Activated CD8-positive, alpha-beta T cell treated with anti-CD3 and anti-CD28 coated beads, Interleukin-2, amount 10 ng/mL, durations not matched to agents 7 days and 5 days (primary cell): ENCODE results near the gene PTPRK. TPM values are rescaled to one million over a fixed set of nuclear protein-coding genes. Genes with fewer than 3 reads are reported as not detected.

Source experiments
- ATAC-seq: fragments of 150-1000 bp; cut with Tn5 transposase; one replicate; pipeline ENCODE4 v1.10.0; 2021; ENCODE audit warnings: moderate library complexity
- CTCF ChIA-PET: fragments of 350-600 bp; sonication (Branson Sonifier 250); formaldehyde crosslinking; loops from one replicate; lab custom pipeline; 2021; ENCODE audit warnings: antibody characterized with exemption; lab: Charles Lee
- POLR2A ChIA-PET: fragments of 350-600 bp; sonication (Branson Sonifier 250); formaldehyde crosslinking; loops from one replicate; lab custom pipeline; 2021; ENCODE audit warnings: antibody characterized with exemption; lab: Charles Lee
- DNase-seq: peaks from one replicate; pipeline ENCODE4 v3.0.0-alpha.2; 2020
- H3K27ac Mint-ChIP-seq: one replicate; pipeline ENCODE4 v1.8.0; 2021; ENCODE audit warnings: mild to moderate bottlenecking, mixed read lengths
- H3K27me3 Mint-ChIP-seq: one replicate; pipeline ENCODE4 v1.8.0; 2021; ENCODE audit warnings: low read depth, mixed read lengths
- H3K36me3 Mint-ChIP-seq: one replicate; pipeline ENCODE4 v1.8.0; 2021; ENCODE audit warnings: low read depth, mixed read lengths
- H3K4me1 Mint-ChIP-seq: one replicate; pipeline ENCODE4 v1.8.0; 2021; ENCODE audit warnings: low read depth, mixed read lengths
- H3K4me3 Mint-ChIP-seq: one replicate; pipeline ENCODE4 v1.8.0; 2021; ENCODE audit warnings: mild to moderate bottlenecking, mixed read lengths
- H3K9me3 Mint-ChIP-seq: one replicate; pipeline ENCODE4 v1.8.0; 2022; ENCODE audit warnings: mixed read lengths; ENCODE audit not compliant: insufficient read depth
- total RNA-seq, 2 experiments: library from RNA; stranded (reverse); gene quantifications; one replicate each; pipeline ENCODE4 v1.2.3, GENCODE V29; 2021

The PTPRK gene
- total RNA-seq, 2 experiments from 2014 or later, result 3.1 to 3.6 TPM

DNA sequence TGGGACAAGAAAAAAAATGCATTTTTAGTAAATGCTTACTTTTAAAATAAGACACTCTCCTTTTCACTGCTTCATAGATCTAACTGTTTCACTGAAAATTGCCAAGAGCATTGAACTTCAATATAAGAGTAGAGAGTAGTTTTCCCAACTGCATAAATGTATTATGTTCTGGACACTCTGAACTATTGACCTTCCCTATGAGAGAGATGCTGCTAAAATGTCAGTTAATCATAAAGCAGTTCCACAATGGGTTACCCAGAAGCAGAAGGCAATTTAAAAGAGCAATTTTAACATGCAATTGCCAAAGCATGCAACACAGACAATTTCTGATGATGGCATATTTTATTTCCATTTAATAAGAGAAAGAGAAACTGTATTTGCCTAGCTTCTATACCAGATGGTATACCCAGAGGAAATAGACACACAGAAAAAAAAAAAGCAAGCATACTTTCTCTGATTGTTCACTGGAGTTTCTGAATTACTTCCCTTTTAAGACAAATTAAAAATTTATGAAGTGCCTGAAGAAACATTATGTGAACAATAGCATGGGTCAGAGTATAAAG, 340.4 kb downstream of the PTPRK start:
- Mint-ChIP-seq H3K4me3 (no peak overlapping the region), H3K27me3 (no peaks in the 10 kb centered on the region), H3K36me3 (no peaks in the 10 kb centered on the region), H3K27ac (no peak overlapping the region), H3K9me3 (no peaks in the 10 kb centered on the region), H3K4me1 (peaks cover 9% of the 10 kb centered on the region)
- DNase-seq (no peak), ATAC-seq (no peak)
- POLR2A ChIA-PET, result no interaction called here
- CTCF ChIA-PET, result interaction anchor here (0.6 kb wide), 1 partner anchor 156 kb away, joined by 3 read pairs; no protein-coding TSS in a partner anchor

DNA sequence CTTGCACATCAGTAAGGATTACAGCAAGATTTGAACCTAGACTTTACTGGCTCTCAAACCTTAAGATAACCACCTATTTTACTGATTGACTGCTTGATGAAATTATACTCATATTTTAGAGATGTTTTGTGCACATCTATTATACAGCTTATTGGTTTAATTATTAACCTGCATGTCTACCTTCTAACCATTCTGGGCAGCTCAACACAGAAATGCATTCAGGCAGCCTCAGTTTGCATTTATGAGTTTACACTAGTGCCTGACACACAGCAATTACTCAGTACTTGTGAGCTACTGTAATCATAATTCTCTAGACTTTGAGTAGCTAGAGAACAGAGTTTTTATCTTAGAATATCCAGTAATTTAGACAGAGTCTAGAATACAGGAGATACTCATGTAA, 345.7 kb downstream of the PTPRK start:
- CTCF ChIA-PET, result no interaction called here
- Mint-ChIP-seq H3K4me1 (peaks cover 2% of the 10 kb centered on the region), H3K27me3 (no peaks in the 10 kb centered on the region), H3K36me3 (no peaks in the 10 kb centered on the region), H3K9me3 (no peaks in the 10 kb centered on the region), H3K4me3 (no peak overlapping the region), H3K27ac (no peak overlapping the region)
- no peak for ATAC-seq
- no peak for DNase-seq
- POLR2A ChIA-PET, result no interaction called here

DNA sequence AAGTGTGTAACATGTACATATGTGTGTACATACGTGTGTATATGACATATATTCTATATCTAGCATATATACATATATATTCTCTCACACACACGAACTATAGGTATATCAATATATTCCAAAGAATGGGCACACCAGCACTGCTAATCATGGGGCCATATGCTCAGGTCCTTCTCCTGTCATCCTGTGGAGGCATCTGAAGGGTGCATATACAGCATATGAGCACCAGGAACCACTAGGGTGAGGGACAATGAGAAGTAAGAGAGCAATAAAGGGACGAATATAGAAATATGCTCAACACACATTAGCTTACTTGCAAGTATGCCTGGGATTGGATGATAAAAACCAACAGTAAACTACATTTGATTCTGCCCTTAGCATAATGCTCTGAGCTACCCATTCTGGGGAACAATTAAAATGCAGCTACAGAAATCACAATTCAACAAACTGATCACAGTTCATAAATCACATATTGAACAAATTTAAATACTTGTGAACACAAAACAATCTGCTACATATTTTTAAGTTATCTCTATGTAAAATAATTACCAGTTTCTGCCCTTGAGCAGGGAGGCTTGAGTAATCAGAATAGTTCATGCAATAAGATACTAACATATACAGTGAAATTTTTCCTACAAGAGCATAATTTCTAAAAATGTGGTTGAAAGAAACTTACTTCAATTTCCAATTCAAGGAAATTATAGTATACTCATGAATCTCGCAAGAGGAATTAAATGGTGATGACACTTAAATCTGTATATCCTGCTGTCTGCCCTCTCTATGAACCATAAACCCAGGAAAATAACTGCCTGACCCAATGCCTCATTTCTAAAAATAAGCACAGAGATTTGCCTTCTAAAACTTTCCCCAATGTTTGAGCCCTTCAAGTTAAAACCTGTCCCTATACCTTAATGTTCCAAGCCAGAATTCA, 347.4 kb downstream of the PTPRK start:
- POLR2A ChIA-PET, result no interaction called here

DNA sequence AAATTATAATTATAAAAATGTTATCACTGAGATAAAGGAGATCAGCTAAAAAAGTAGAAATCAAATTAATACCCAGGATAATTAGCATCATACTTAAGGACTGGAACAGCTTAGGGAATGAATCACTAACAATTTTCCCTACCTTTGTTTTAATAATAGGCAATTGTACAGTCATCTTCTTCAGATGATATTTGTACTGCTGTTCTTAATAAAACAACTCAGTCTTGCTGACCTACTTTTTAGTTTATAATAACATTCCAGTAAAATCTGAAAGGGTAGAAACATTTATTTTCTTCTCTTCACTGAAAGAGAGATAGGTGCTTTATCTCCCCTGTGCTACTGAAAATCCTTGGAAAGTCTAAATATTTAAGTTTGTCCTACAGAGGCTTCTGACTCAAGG, 348.3 kb downstream of the PTPRK start:
- H3K36me3 Mint-ChIP-seq, result no peaks in the 10 kb centered on the region
- DNase-seq, result no peak
- no peak for ATAC-seq
- H3K27ac Mint-ChIP-seq, result no peak overlapping the region
- no peaks in the 10 kb centered on the region for H3K9me3 Mint-ChIP-seq
- H3K27me3 Mint-ChIP-seq, result no peaks in the 10 kb centered on the region
- no peak overlapping the region for H3K4me3 Mint-ChIP-seq
- H3K4me1 Mint-ChIP-seq, result peaks cover 3% of the 10 kb centered on the region
- CTCF ChIA-PET, result interaction anchor here (1.2 kb wide), 1 partner anchor 136 kb away, joined by 3 read pairs; no protein-coding TSS in a partner anchor
- POLR2A ChIA-PET, result no interaction called here

More for the DNA sequence above, 347.4 kb downstream of the PTPRK start:
- Mint-ChIP-seq H3K36me3 (no peaks in the 10 kb centered on the region), H3K9me3 (no peaks in the 10 kb centered on the region), H3K4me1 (peaks cover 1% of the 10 kb centered on the region), H3K27me3 (no peaks in the 10 kb centered on the region), H3K4me3 (no peak overlapping the region), H3K27ac (no peak overlapping the region)
- ATAC-seq, result no peak
- CTCF ChIA-PET, result no interaction called here
- no peak for DNase-seq

DNA sequence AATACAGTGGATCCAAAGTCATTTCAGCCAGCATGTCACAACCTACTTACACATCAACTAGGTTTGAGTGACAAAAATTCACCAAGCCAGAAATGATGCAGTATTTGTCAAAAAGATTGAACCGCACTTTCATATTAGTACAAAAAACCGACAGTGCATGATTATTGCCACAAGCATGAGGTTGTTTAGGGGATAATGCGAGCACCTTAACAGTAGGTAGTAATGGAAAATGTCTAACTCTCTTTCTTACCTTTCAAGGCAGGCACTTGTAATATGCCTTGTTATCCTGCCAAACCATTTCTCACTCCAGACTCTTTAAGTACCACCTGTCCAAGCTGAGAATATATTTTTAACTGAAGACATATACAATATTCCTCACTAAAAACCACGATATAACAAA, 349.2 kb downstream of the PTPRK start:
- Mint-ChIP-seq H3K36me3 (no peaks in the 10 kb centered on the region), H3K9me3 (no peaks in the 10 kb centered on the region), H3K4me3 (no peak overlapping the region), H3K27ac (no peak overlapping the region), H3K27me3 (no peaks in the 10 kb centered on the region), H3K4me1 (peaks cover 3% of the 10 kb centered on the region)
- CTCF ChIA-PET, result interaction anchor here (1.2 kb wide), 1 partner anchor 137 kb away, joined by 3 read pairs; no protein-coding TSS in a partner anchor
- POLR2A ChIA-PET, result no interaction called here
- no peak for ATAC-seq
- DNase-seq, result no peak

DNA sequence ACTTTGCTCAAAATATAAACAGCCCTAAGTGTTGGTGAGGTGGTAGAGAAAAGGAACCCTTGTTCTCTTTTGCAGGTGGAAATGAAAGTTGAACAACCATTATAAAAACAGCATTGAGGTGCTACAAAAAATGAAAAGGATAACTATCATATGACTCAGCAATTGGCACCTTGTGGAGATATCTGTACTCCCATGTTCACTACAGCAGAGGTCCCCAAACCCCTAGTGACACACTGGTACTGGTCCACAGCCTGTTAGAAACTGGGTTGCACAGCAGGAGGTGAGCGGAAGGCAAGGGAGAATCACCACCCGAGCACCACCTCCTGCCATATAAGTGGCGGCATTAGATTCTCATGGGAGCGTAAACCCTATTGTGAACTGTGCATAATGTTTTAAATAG, 352.2 kb downstream of the PTPRK start:
- no peaks in the 10 kb centered on the region for H3K27me3 Mint-ChIP-seq
- no peaks in the 10 kb centered on the region for H3K9me3 Mint-ChIP-seq
- ATAC-seq (no peak), DNase-seq (no peak)
- no peak overlapping the region for H3K27ac Mint-ChIP-seq
- POLR2A ChIA-PET, result no interaction called here
- H3K4me1 Mint-ChIP-seq, result peaks cover 3% of the 10 kb centered on the region
- no peaks in the 10 kb centered on the region for H3K36me3 Mint-ChIP-seq
- CTCF ChIA-PET, result no interaction called here
- no peak overlapping the region for H3K4me3 Mint-ChIP-seq

DNA sequence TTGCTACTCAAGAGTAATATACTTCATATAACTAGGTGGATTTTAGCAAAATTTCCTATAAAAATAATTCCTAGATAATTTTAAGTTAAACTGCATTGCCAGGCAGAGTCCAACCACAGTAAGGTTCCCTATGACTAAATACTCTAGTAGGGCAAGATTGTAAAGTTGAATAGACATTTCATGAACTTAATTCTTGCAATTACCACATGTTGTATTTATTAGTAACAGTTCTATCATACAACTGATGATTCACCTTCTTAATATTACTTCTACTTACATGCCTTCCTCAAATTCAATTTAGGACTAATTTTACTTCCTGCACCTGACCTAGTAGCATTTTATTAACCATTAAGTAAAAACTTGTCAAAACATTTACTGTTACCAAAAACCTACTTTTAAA, 352.8 kb downstream of the PTPRK start:
- POLR2A ChIA-PET, result no interaction called here
- H3K36me3 Mint-ChIP-seq, result no peaks in the 10 kb centered on the region

DNA sequence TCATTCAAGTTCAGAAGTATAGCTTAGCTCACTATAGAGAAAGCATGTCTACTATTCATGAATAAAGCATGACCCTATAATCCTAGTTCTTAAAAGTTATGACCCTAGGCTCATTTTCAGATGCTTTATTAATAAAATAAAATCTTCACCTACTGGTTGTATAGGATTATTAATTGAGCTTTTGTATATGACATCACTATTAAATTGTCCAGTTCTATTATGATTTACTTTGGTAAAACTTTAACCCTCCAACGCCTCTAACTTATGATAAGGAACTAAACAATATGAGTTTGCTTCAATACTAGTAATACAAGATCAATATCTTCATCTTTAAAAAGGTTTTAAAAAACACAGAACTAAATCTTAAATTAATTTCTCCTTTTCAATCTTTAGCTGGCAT, 356.1 kb downstream of the PTPRK start:
- POLR2A ChIA-PET, result no interaction called here
- Mint-ChIP-seq H3K27me3 (no peaks in the 10 kb centered on the region), H3K4me1 (peaks cover 3% of the 10 kb centered on the region), H3K36me3 (no peaks in the 10 kb centered on the region), H3K4me3 (no peak overlapping the region), H3K9me3 (no peaks in the 10 kb centered on the region), H3K27ac (no peak overlapping the region)
- ATAC-seq, result no peak
- CTCF ChIA-PET, result no interaction called here
- no peak for DNase-seq

More for the DNA sequence above, 352.8 kb downstream of the PTPRK start:
- Mint-ChIP-seq H3K4me3 (no peak overlapping the region), H3K27me3 (no peaks in the 10 kb centered on the region), H3K9me3 (no peaks in the 10 kb centered on the region), H3K4me1 (peaks cover 3% of the 10 kb centered on the region), H3K27ac (no peak overlapping the region)
- no peak for DNase-seq
- CTCF ChIA-PET, result no interaction called here
- no peak for ATAC-seq

DNA sequence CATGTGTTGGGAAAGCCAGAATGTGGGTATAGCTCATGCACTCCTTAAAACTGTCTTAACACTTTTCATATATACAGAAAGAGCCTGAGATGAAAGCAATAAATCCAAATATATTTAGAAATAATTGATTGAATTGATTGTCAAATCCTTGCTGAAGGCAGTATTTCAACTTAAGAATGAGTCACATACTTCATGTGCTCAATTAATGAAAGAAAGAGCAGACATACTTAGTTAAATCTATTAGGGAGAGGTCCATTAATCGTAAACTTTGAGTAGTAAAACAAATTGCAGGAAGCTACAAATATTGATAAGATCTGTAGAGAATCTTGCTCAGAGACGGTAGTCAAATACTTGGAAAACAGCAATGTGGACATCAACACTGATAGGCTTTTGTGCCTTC, 358.0 kb downstream of the PTPRK start:
- H3K4me3 Mint-ChIP-seq, result no peak overlapping the region
- no peak for DNase-seq
- H3K4me1 Mint-ChIP-seq, result no peaks in the 10 kb centered on the region
- POLR2A ChIA-PET, result no interaction called here
- no peak for ATAC-seq
- H3K36me3 Mint-ChIP-seq, result no peaks in the 10 kb centered on the region
- no peaks in the 10 kb centered on the region for H3K27me3 Mint-ChIP-seq
- no peak overlapping the region for H3K27ac Mint-ChIP-seq
- CTCF ChIA-PET, result no interaction called here
- no peaks in the 10 kb centered on the region for H3K9me3 Mint-ChIP-seq

DNA sequence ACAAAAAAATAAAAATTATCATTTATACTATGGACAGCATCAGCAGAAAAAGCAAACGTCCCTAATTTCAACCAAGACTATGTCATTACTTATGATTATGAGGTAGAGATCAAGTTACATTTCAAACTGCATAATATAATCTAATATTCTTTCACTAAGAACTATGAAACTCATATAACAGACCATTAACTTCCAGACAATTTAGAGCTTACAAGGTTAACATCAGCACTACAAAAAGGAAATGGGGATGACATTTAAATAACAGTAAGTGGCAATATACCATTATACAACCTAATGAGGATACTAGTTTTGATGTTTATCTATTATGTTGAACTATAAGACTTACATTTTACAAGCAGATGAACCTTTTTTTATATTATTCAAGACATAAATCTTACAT, 358.6 kb downstream of the PTPRK start:
- H3K27ac Mint-ChIP-seq, result no peak overlapping the region
- POLR2A ChIA-PET, result no interaction called here
- CTCF ChIA-PET, result no interaction called here
- H3K4me3 Mint-ChIP-seq, result no peak overlapping the region
- ATAC-seq (no peak), DNase-seq (no peak)
- no peaks in the 10 kb centered on the region for H3K4me1 Mint-ChIP-seq
- H3K36me3 Mint-ChIP-seq, result no peaks in the 10 kb centered on the region
- H3K27me3 Mint-ChIP-seq, result no peaks in the 10 kb centered on the region
- no peaks in the 10 kb centered on the region for H3K9me3 Mint-ChIP-seq

DNA sequence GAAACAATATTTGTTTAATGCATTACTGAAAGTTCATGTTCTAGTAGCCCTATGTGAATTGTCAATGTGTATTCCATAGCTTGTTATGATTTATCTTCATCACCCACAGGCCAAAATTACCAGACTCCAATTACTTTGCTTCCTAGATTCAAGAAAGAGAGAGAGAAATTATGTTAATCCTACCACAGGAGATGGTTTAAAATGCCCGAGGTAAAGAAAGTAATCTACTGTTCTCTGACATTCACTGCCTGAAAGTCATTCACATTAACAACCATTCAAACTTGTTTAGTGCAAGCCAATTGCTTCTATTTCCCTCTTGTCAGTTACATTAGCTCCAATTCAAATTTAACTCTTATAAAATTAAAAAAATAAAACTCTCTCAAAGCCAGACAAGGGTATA, 359.1 kb downstream of the PTPRK start:
- Mint-ChIP-seq H3K27me3 (no peaks in the 10 kb centered on the region), H3K4me3 (no peak overlapping the region), H3K27ac (no peak overlapping the region), H3K4me1 (no peaks in the 10 kb centered on the region), H3K36me3 (no peaks in the 10 kb centered on the region), H3K9me3 (no peaks in the 10 kb centered on the region)
- CTCF ChIA-PET, result no interaction called here
- POLR2A ChIA-PET, result no interaction called here
- ATAC-seq (no peak), DNase-seq (no peak)

DNA sequence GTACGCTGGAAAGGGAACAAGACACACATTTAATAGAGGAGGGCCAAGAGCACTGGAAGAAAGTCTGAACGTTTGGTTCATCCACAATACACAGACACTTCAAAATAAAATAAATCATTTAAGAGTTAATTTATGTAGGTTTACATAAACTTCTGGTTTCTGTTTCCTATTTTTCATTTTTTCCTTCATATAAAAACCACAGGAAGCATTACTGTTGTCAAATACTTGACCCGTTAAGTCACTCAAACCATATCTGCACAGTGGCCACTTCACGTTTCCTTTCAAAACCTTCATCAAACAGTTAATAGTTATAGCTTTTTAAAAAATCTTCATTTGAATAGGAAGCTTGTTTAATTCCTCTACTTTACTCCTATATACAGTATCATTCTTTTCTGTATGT, 361.9 kb downstream of the PTPRK start:
- Mint-ChIP-seq H3K27me3 (no peaks in the 10 kb centered on the region), H3K27ac (no peak overlapping the region), H3K9me3 (no peaks in the 10 kb centered on the region), H3K36me3 (peaks cover 2% of the 10 kb centered on the region), H3K4me3 (no peak overlapping the region), H3K4me1 (no peaks in the 10 kb centered on the region)
- DNase-seq (no peak), ATAC-seq (no peak)
- ChIA-PET CTCF (no interaction called here), POLR2A (no interaction called here)
